Neural cell (in vitro differentiated cells): ENCODE data around the gene CXCR2.

ENCODE experiments used
- EP300 ChIP-seq: fragments of 450-650 bp; conservative IDR thresholded peaks from 2 replicates; pipeline ENCODE4 v1.6.1; 2014; ENCODE audit warnings: antibody characterized with exemption, mild to moderate bottlenecking, moderate library complexity; ENCODE audit not compliant: poor library complexity, severe bottlenecking
- EZH2 ChIP-seq: fragments of 200-600, 300-800 bp; shearing (Covaris generic), sonication (generic); IDR thresholded peaks from 2 replicates; pipeline ENCODE4 v1.6.1; 2014; ENCODE audit warnings: antibody characterized with exemption, low read length, borderline replicate concordance, mild to moderate bottlenecking; ENCODE audit not compliant: insufficient read depth, poor library complexity, severe bottlenecking
- MXI1 ChIP-seq: fragments of 450-650 bp; conservative IDR thresholded peaks from 2 replicates; pipeline ENCODE4 v1.6.1; 2014; ENCODE audit warnings: antibody characterized with exemption, mild to moderate bottlenecking; ENCODE audit not compliant: poor library complexity, severe bottlenecking
- POLR2AphosphoS5 ChIP-seq: IDR thresholded peaks from 2 replicates; pipeline ENCODE4 v1.6.1; 2012
- RAD21 ChIP-seq: fragments of 450-650 bp; conservative IDR thresholded peaks from 2 replicates; pipeline ENCODE4 v1.6.1; 2014; ENCODE audit warnings: antibody characterized with exemption, mild to moderate bottlenecking, moderate library complexity
- SMC3 ChIP-seq: fragments of 450-650 bp; conservative IDR thresholded peaks from 2 replicates; pipeline ENCODE4 v1.6.1; 2014; ENCODE audit warnings: antibody characterized with exemption, mild to moderate bottlenecking, moderate library complexity; ENCODE audit not compliant: poor library complexity
- TAF1 ChIP-seq: IDR thresholded peaks from 2 replicates; pipeline ENCODE4 v1.6.1; 2012; ENCODE audit warnings: low read depth
- TF ChIP-seq, protein P1 (sequence below): fragments of 450-650 bp; IDR thresholded peaks from 2 replicates; pipeline ENCODE4 v1.5.1; 2014; ENCODE audit warnings: antibody characterized with exemption, mild to moderate bottlenecking, moderate library complexity; ENCODE audit not compliant: poor library complexity, severe bottlenecking
- TF ChIP-seq, protein P2 (sequence below): IDR thresholded peaks from 2 replicates; pipeline ENCODE4 v1.6.1; 2012; ENCODE audit warnings: borderline replicate concordance

DNA sequence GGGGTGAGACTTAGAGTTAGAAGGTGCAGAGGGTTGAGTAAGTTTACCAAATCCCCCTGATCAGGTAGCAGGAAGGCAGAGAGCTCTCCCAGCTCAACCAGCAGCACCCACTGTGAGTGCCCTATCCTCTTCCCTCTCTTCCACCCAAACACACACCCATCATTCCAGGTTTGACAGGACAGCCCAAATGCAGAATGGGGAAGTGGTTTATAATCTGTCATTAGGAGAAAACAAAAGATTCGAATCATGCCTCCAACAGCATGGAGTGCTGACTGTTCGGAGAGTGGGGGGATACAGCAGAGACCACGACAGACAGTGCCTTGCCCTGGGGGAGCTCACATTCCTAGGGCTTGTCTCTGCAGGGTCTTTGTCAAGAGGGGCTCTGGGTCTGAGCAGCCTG, 11.7 kb downstream of the CXCR2 start:
- TF ChIP-seq, protein P1, sequence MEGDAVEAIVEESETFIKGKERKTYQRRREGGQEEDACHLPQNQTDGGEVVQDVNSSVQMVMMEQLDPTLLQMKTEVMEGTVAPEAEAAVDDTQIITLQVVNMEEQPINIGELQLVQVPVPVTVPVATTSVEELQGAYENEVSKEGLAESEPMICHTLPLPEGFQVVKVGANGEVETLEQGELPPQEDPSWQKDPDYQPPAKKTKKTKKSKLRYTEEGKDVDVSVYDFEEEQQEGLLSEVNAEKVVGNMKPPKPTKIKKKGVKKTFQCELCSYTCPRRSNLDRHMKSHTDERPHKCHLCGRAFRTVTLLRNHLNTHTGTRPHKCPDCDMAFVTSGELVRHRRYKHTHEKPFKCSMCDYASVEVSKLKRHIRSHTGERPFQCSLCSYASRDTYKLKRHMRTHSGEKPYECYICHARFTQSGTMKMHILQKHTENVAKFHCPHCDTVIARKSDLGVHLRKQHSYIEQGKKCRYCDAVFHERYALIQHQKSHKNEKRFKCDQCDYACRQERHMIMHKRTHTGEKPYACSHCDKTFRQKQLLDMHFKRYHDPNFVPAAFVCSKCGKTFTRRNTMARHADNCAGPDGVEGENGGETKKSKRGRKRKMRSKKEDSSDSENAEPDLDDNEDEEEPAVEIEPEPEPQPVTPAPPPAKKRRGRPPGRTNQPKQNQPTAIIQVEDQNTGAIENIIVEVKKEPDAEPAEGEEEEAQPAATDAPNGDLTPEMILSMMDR, result no peak
- TF ChIP-seq RAD21 (no peak), POLR2AphosphoS5 (no peak), EP300 (no peak), EZH2 (no peak), TAF1 (no peak), MXI1 (no peak), SMC3 (no peak)
- TF ChIP-seq, protein P2, sequence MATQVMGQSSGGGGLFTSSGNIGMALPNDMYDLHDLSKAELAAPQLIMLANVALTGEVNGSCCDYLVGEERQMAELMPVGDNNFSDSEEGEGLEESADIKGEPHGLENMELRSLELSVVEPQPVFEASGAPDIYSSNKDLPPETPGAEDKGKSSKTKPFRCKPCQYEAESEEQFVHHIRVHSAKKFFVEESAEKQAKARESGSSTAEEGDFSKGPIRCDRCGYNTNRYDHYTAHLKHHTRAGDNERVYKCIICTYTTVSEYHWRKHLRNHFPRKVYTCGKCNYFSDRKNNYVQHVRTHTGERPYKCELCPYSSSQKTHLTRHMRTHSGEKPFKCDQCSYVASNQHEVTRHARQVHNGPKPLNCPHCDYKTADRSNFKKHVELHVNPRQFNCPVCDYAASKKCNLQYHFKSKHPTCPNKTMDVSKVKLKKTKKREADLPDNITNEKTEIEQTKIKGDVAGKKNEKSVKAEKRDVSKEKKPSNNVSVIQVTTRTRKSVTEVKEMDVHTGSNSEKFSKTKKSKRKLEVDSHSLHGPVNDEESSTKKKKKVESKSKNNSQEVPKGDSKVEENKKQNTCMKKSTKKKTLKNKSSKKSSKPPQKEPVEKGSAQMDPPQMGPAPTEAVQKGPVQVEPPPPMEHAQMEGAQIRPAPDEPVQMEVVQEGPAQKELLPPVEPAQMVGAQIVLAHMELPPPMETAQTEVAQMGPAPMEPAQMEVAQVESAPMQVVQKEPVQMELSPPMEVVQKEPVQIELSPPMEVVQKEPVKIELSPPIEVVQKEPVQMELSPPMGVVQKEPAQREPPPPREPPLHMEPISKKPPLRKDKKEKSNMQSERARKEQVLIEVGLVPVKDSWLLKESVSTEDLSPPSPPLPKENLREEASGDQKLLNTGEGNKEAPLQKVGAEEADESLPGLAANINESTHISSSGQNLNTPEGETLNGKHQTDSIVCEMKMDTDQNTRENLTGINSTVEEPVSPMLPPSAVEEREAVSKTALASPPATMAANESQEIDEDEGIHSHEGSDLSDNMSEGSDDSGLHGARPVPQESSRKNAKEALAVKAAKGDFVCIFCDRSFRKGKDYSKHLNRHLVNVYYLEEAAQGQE, result no peak
